SHP77 (cell line): Measurements from ENCODE around the gene GSTK1.

Source experiments
- DNase-seq, 2 experiments: peaks; one replicate each; lab custom pipeline; 2025; lab: John Stamatoyannopoulos, UW

The GSTK1 gene

DNA sequence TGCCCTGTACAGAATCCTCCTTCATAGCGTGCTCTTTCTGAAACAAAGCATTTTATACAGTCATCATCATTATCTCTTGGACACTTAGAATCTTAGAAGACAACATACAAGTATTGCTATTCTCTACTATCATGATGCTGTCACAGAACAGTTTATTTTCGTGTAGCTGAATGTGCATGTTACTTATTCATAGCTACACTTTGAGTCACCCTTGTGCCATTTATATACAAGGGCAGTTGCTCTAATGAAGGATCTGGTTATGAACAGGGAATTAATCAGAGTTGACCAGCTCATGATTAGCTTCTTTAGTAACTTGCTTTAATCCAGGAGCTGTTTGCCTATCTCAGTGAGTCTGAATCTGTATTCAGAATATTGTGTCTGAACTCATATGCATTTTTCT, 36.1 kb downstream of the GSTK1 start:
- DNase-seq: no peak

DNA sequence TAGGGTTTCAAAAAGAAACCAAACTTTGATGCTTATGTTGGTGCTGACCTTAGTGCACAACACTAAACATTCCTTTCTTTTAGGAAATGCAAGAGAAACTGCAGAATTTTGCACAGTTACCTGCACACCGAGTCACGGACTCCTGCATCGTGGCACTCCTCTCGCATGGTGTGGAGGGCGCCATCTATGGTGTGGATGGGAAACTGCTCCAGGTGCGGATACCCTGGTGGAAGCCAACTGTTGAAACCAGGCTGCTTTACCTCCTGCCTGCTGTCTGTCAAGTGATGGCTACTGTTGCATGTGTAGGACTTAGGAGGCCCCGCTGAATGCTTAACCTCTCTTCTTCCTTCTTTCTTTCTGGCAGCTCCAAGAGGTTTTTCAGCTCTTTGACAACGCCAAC, 36.6 kb downstream of the GSTK1 start:
- peak; percentile 34 to 40 for DNase-seq

GRCh38 chr7:143300959-143301935, 38.0 kb downstream of the GSTK1 start:
- DNase-seq: no peak

- no peak for DNase-seq
Measured at GRCh38 chr7:143303733-143304132, 40.5 kb downstream of the GSTK1 start.

DNA sequence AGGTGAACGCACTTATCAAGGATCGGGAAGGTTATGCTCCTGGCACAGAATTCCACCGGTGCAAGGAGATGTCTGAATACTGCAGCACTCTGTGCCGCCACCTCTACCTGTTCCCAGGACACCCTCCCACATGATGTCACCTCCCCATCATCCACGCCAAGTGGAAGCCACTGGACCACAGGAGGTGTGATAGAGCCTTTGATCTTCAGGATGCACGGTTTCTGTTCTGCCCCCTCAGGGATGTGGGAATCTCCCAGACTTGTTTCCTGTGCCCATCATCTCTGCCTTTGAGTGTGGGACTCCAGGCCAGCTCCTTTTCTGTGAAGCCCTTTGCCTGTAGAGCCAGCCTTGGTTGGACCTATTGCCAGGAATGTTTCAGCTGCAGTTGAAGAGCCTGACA, 41.7 kb downstream of the GSTK1 start:
- DNase-seq: no peak

- DNase-seq: peak; percentile 10 to 44
Measured at GRCh38 chr7:143305423-143306070, 42.3 kb downstream of the GSTK1 start.

DNA sequence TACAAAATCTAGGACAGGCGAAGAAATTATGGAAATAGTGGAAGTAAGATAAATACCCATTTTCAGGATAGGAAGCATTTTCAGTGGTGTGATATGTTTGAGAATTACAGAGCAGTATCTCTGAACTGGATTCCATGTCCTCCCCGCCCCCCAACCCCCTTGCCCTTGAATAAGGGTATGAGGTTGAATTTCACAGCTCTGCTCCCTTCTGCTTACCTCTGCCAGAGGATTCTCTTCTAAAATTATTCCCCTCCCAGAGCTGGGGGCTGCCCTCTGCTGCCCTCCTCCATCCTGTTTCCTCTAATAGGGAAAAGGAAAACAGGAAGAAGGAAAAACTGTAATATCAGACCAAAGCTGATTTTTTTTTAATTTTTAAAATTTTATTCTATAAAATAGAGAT, 45.4 kb downstream of the GSTK1 start:
- no peak for DNase-seq

DNA sequence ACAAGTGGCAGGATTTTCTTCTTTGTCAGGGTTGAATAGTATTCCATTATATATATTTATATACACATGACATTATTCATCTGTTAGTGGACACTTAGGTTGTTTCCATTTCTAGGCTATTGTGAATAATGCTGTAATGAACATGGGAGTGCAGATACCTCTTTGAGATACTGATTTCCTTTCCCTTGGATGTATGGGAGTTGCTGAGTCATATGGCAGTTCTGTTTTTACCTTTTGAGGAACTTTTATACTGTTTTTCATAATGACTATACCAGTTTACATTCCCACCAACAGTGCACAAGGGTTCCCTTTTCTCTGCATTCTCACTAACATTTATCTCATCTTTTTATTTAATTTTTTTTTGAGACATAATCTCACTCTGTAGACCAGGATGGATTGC, 50.9 kb downstream of the GSTK1 start:
- DNase-seq: no peak

- no peak for DNase-seq
Measured at GRCh38 chr7:143315776-143316175, 52.5 kb downstream of the GSTK1 start, which contains the start of gene CLCN1. Gene CLCN1 (plus strand): TSS chr7:143316111. CDS start chr7:143316213, 102 bp downstream.

DNA sequence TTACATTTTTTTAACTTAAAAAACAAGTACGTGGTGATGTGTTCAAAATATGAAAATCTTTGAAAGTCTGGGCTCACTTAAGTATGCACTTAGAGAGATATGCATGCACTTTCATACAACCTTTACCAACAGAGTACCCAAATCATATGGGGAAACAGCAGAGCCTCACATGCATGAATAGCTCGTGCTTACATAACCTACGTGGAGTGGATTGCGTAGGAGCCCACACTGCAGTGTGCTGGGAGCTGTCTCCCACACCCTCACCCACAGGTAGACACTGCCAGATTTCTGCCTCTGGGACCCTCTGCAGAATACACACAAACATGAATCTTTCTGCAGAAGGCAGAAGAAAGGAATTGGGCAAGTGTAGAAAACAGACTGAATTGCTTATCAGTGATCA, 53.3 kb downstream of the GSTK1 start:
- DNase-seq: no peak

DNA sequence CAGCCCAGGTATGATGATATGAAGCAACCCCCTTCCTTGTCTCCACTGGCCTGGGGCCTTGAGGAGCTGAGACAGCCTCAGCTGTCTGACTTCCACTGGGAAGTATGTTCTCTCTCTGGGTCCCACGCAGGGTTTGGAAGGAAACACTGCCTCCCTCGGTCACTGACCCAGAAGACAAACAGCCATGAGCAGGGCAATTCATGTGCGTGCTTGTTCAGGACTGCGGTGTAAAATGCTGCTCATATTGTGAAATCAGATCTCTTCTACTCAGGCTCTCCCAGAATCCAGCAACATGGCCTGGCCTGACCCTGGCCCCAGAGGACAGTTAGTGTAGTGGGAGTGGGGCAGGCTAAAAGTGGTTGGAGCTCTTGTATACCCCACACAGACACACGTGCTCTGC, 55.4 kb downstream of the GSTK1 start:
- DNase-seq: no peak
